GM19025 (cell line): ENCODE data around the gene CCAR1.
"Not testable (repeated sequence)": the region's sequence is repeated elsewhere in the genome, so short reads cannot be mapped to it uniquely, and the experiment has no call there.

Experiments used
- ATAC-seq: cut with Tn5 transposase; IDR thresholded peaks from one replicate; pipeline ENCODE4 v1.9.1; 2021; ENCODE audit warnings: mild to moderate bottlenecking, low read depth, moderate library complexity; ENCODE audit not compliant: unreplicated experiment

Gene CCAR1

DNA sequence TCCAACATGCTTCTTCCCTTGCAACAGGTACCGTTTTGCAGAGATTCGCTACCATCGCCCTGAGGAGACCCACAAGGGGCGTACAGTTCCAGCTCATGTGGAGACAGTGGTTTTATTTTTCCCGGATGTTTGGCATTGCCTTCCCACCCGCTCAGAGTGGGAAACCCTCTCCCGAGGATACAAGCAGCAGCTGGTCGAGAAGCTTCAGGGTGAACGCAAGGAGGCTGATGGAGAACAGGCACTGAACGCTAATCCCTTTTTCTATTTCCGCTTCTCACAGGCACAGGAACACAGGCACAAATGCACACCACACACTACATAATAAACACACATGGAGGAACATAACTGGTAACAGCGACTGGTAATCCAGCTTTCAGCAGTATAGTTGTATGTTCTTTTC, 35.2 kb downstream of the CCAR1 start:
- ATAC-seq = no peak

DNA sequence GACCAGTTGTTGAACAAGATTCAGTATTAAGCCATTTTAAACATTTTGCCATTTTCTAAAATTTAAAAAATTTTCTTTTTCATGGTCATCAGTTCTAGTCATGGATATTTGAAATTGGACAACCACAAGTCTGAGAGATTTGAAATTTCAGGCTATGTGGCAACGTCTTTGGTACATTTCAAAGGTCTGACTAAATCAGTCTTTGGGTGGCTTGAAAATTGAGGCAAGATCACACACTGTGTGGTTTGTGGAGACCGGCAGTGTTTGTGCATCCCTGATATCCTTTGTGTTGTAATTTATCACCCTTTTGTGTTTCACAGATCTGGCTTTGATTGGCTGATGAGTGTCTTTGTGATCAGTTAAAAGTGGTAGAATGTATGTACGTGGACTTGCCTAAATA, 35.7 kb downstream of the CCAR1 start:
- no peak for ATAC-seq

DNA sequence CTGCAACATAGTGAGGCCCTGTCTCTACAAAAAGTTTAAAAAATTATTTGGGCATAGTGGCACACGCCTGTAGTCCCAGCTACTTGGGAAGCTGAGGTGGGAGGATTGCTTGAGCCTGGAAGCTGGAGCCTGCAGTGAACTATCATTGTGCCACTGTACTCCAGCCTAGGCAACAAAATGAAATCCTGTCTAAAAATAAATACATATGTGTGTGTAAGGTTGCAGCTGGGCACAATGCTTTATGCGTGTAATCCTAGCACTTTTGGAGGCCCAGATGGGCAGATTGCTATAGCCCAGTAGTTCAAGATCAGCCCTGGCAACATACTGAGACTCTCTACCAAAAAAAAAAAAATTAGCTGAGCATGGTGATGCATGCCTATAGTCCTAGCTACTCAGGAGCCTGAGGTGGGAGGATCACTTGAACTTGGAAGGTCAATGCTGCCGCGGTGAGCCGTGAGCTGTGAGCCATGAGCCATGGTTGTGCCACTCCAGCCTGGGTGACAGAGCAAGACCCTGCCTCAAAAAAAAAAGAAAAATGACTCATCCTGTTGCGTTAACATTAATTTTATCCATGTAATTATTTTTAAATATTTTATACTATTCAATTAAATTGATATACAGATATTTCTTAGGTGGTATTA, 38.3 kb downstream of the CCAR1 start:
- no peak for ATAC-seq

DNA sequence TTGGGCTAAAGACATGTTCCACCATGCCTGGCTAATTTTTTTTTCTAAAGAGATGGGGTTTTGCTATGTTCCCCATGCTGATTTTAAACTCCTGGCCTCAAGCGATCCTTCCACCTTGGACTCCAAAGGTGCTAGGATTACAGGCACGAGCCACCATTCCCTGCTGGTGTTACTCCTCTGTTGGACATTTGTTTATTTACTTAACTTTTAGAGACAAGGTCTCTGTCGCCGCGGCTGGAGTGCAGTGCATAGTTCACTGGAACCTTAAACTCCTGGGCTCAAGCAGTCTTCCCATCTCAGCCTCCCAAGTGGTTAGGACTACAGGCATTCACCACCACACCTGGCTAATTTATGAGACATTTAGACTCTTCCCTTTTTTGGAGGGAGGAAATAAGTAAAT, 38.9 kb downstream of the CCAR1 start:
- ATAC-seq = no peak

DNA sequence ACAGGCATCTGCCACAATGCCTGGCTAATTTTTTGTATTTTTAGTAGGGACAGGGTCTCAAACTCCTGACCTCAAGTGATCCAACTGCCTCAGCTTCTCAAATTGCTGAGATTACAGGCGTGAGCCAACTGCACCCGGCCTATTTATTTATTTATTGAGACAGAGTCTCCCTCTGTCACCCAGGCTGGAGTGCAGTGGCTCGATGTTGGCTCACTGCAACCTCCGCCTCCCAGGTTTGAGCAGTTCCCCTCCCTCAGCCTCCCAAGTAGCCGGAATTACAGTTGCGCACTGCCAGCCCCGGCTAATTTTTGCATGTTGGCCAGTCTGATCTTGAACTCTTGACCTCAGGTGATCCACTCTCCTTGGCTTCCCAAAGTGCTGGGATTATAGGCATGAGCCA, 46.4 kb downstream of the CCAR1 start:
- not testable (repeated sequence) for ATAC-seq

DNA sequence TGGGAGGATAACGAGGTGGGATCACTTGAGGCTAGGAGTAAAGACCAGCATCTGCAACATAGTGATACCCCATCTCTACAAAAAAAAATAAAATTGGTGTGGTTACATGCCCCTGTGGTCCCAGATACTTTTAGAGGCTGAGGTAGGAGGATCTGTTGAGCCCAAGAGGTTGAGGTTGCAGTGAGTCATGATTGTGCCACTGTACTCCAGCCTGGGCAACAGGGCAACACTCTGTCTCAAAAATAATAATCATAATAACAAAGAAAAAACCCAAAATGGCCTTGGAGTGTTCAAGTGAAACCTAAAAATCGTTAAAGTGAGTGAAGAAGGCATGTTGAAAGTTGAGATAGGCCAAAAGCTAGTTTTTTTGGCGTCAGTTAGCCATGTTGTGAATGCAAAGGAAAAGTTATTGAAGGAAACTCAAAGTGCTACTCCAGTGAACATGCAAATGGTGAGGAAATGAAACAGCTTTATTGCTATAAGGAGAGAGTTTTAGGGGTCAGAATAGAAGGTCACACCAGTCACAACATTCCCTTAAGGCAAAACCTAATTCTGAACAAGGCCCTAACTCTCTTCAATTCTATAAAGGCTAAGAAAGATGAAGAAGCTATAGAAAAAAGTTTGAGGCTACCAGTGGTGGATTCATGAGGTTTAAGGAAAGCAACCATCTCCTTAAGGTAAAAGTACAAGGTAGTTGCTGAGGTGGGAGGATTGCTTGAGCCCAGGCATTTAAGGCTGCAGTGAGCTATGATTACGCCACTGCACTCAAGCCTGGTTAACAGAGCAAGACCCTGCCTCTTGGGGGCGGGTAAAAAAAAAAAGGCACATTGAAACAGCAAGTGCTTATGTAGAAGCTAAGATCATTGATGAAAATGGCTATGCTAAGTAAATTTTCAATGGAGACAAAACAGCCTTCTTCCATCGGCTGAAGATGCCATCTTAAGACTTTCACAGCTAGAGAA, 60.9 kb downstream of the CCAR1 start:
- no peak for ATAC-seq

DNA sequence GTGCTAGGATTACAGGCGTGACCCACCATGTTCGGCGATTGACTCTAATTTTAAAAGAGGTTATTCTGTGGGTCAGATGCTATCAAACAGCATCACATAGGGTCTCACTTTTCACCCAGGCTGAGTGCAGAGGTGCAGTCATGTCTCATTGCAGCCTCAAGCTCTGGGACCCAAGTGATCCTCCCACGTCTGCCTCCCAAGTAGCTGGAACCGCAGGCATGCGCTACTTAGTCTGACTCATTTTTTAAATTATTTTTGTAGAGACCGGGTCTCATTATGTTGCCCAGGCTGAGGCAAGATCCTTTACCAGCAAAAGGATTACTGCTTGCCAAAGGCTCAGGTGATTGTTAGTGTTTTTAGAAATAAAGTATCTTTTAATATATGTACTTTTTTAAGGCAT, 63.4 kb downstream of the CCAR1 start:
- ATAC-seq = no peak

DNA sequence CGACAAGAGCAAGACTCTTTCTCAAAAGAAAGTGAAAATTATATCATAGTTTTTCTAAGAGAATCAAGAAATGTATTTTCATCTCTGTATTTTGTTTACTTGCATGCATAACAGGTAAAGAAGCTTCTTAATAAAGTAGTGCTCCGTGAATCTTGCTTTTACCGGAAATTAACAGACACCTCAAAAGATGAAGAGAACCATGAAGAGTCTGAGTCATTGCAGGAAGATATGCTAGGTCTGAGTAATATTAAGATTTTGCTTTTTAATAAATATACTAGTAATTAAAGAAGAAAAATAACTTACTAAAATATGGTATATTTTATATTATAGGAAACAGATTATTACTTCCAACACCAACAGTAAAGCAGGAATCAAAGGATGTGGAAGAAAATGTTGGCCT, 66.8 kb downstream of the CCAR1 start:
- no peak for ATAC-seq

DNA sequence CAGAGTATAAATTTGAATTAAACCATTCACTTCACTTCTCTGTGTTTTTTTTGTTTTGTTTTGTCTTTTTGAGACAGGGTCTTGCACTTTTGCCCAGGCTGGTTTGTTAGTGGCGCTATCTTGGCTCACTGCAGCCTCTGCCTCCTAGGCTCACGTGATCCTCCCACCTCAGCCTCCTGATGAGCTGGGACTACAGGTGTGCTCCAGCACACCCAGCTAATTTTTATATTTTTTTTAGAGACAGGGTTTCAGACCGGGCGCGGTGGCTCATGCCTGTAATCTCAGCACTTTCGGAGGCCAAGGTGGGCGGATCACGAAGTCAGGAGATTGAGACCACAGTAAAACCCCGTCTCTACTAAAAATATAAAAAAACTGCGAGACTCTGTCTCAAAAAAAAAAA, 69.4 kb downstream of the CCAR1 start:
- ATAC-seq = no peak

DNA sequence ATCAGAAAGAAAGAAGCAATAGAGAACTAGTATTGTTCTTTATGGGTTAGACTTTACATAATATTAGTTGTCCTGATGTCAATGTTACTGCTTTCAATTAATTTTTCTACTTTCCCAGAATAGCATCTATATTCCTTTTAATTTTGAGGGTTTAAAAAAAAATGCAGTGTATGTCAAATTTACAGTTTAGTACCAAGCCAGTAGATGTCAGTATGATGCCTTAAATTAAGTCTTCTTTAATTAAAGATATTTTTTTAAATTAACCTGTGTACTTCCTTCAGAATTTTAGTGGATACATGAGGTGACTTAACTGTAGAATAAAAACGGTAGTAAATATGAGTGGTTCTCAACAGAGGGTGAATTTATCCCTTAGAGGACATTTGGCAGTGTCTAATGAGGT, 71.1 kb downstream of the CCAR1 start:
- ATAC-seq = no peak

DNA sequence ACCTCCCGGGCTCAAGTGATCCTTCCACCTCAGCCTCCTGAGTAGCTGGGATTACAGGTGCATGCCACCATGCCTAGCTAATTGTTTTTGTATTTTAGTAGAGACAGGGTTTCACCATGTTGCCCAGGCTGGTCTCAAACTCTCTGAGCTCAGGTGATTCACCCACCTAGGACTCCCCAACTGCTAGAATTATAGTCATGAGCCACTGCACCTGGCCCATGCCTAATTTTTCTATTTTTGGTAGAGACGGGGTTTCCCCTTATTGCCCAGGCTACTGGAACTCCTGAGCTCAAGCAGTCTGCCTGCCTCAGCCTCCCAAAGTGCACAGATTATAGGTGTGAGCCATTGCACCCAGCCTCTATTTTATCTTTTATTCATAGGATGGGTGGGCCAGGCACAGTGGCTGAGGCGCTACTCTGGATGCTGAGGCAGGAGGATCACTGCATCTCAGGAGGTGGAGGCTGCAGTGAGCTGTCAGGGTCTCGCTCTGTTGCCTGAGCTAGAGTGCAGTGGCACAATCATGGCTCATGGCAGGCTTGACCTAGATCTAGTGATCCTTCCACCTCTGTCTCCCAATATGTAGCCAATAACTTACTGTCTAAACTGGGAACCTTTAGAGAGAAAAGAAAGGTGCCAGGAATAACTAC, 75.0 kb downstream of the CCAR1 start:
- ATAC-seq = no peak

DNA sequence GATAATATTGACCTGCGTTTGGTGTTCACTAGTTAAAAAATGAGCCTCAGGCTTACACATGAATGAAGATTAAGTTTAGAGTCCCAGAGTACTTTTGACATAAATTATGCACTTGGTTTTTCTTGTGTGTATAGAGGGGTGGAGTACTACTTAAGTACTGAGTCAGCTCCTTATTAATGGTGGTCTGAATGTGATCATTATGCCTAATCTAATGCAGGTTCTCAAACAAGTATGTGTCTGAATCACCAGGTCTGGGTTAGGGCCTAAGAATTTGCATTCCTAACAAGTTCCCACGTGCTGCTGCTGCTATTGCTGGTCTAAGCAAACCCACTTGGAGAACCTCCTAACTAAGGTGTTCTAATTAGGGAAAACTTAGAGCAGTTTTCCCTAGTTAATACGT, 75.6 kb downstream of the CCAR1 start:
- no peak for ATAC-seq

DNA sequence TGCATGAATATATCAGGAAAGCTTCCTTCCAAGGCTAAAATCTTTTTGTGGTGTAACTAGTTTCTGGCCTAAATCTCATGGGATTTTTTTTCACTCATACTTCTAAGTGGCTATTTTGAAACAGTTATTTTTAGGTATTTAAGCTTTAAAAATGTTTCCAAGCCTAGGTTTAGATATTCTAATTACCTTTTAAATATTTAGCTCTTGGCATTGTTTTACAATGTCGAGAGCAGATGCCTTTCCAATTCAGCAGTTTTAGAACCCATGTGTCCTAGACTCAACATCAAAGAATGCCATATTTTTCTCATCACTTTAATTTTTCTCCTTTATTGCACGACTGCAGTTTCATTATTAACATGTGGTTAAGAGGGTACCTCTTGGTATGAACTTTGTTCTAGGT, 79.2 kb downstream of the CCAR1 start:
- no peak for ATAC-seq

DNA sequence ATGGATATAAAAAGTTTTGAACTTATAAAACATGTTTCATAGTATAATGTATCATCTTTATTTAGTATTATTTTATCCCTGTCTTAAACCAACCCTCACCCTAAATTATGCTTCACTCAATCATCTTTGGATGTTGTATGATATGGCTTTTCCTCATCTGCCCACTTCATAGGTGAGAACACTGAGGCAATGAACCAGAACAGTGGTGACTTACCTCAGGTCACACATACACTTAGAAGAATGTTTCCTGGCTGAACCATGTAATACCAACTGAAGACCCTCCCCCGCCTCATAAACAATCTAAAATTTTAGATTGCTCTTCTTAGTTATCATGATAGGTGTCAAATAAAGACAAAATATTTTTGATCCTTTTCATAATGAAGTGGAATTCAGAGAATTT, 83.7 kb downstream of the CCAR1 start:
- no peak for ATAC-seq

DNA sequence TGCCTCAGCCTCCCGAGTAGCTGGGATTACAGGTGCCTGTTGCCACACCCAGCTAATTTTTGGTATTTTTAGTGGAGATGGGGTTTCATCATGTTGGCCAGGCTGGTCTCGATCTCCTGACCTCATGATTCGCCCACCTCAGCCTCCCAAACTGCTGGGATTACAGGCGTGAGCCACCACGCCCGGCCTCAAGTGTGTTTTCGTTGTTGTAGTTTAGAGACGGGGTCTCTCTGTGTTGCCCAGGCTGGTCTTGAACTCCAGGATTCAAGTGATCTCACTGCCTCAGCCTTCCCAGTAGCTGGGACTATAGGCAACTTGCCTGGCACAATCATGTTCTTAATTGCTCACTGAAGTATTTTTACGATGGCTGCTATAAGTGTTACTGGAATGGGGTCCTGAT, 89.8 kb downstream of the CCAR1 start:
- not testable (repeated sequence) for ATAC-seq

DNA sequence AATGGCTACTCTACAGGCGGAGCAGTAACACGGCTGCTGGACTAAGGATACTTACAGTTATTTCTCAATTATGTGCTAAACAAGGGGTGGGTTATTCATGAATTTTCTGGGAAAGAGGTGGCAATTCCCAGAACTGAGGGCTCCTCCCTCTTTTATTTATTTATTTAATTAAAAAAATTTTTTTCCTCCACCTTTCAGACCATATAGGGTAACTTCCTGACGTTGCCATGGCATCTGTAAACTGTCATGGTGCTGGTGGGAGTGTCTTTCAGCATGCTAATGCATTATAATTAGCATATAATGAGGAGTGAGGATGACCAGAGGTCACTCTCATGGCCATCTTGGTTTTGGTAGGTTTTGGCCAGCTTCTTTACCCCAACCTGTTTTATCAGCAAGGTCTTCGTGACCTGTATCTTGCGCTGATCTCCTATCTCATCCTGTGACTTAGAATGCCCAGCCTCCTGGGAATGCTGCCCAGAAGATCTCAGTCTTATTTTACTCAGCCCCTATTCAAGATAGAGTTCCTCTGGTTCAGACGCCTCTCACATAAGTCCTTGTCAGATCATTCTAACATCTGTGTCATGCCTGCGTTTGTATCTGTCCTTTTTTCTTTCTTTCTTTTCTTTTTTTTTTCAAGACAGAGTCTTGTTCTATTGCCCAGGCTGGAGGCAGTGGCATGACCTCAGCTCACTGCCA, 90.4 kb downstream of the CCAR1 start:
- ATAC-seq = no peak

DNA sequence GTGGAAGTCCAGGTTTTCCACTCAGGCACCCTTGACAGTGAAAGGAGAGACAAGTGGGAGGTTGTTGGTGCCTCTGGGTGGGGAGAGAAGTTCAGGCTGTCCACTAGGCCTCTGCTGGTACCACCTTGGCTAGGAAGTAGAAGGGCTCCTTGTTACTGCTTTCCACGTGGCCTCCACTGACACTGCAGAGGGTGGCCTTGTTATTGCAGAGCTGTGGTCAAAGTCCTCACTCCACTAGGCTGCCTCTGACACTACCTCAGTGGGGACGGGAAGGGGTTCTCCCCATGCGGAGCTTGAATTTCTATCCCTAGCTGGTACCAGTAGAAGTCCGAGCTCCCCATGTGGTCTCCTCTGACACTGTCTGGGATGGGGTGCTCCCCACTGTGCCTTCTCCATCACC, 91.4 kb downstream of the CCAR1 start:
- ATAC-seq = no peak

DNA sequence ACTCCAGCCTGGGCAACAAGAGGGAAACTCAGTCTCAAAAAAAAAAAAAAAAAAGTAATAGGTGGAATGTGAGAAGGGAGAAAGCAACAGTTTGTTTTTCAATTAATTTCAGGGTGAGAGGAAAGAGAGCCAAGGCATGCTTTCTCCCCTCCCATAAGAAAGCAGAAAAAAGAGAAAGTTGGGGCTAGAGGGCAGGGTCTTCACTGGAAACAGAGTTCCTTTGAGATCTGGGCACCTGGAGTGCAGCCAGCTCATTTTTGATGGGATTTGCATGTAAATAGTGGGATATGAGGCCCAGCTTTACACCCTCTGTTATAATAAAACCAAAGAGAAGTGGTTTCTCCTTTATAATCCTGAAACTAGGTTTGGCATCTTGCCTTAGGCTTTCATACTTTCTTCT, 92.5 kb downstream of the CCAR1 start:
- ATAC-seq = no peak

DNA sequence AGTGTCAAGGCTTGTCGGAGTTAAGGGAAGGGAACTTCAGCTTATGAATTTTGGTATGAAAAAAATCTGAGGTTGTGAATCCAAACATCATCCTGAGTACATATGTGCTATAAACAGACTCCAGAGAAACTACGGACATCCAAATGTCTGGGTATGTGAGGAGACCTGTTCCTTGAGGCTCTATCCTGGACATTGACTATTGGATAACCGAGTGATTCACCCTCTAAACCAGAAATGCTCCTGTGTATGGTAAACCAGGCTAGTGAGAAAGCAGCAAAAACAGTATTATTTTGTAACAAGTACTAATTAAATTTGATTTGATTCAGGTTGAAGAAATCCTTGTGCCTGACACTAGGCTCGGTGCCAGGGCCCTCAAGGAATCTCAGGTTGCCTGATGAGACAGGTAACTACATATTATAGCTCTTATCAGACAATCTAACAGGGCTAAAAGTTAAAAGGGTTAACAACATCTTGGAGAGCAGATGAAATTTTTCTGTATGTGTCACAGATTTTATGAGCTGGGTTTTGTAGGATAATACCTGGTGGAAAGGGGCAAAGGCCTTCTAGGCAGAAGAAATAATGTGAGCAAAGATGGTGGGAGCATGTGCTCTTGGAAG, 95.9 kb downstream of the CCAR1 start:
- no peak for ATAC-seq

DNA sequence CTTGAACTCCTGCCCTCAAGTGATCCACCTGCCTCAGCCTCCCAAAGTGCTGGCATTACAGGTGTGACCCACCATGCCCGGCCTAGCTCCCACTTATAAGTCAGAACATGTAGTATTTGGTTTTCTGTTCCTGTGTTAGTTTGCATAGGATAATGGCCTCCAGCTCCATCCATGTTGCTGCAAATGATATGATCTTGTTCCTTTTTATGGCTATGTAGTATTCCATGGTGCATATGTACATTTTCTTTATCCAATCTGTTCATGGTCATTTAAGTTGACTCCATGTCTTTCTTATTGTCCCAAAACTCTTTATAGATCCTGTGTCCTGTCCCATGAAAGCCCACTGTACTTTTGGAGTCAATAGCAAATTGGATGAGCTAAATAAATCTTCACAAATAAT, 99.3 kb downstream of the CCAR1 start:
- not testable (repeated sequence) for ATAC-seq
